Raji (cell line): ENCODE results near the gene CPS1.

Experiments used
- POLR2A ChIP-seq: IDR thresholded peaks from 2 replicates; pipeline ENCODE4 v1.6.1; 2011; ENCODE audit warnings: low read depth, low read length, control low read depth; ENCODE audit not compliant: insufficient read depth

CPS1 gene

DNA sequence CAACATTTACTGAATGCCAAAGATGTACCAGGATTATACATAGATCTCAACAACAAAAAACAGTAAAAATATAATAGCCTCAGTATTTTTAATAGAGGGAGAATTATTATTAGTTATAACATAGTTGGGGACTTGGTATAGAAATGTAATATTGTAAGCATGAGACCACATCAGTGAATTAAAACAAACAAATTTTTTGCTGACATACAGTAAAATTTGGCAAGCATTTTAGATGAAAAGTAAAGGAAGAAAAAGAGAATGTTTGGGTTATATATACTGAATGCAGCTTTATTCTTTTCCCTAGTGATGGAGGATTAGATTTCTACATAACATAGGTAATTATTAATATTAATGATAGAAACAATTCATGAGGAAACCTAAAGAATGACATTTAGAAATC is 10.9 kb downstream of the CPS1 start:
- TF ChIP-seq POLR2A, result no peak

DNA sequence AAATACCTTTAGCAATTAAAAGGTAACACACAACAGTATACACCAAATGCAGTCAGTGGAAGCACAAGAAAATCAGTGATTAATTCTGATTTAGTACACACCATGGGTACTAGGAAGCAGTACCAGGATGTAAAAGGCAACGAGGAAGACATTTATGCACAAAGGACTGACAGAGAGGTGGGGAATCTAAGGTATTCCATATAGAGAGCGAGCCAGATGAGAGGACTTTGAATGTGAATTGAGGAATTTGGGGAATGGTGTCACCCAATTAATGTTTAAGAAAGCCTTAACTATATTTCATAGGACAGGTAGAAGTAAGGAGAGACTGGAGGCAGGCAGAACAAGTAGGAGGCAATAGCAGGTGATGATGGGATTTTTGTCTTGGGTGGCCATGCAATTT is 11.7 kb downstream of the CPS1 start:
- TF ChIP-seq POLR2A, result no peak

DNA sequence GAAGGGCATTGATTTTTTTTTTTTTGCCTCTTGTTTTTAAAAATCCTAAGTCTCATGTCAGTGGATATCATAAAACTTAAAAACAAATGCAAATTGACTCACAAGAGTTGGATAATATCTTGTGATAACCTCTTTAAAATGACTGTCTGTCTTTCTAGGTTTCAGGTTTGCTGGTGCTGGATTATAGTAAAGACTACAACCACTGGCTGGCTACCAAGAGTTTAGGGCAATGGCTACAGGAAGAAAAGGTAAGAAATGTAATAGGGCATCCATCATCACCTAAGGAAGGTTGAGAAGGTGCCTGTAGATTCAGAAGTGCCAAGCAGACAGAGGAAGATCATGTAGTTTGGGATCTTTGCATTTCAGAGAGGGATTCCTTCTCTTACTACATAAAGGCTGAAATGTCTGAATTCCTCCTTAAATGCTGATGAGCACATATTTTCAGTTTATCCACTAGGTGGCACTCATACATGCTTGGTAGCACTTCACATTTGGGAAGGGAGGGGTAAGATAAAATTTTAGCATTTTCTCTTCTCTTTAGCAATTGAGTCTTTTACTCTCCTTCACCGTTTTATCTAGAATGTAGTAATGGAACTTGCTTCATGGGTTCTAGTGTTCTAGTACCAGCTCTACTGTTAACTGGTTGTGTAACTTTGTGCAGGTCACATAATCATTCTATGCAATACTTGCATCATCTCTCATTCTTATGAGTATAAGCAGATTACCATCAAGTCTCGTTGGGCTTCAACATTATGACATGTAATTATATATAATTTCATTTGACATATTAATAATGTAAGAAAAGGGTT is 21.1 kb downstream of the CPS1 start:
- TF ChIP-seq POLR2A, result no peak

DNA sequence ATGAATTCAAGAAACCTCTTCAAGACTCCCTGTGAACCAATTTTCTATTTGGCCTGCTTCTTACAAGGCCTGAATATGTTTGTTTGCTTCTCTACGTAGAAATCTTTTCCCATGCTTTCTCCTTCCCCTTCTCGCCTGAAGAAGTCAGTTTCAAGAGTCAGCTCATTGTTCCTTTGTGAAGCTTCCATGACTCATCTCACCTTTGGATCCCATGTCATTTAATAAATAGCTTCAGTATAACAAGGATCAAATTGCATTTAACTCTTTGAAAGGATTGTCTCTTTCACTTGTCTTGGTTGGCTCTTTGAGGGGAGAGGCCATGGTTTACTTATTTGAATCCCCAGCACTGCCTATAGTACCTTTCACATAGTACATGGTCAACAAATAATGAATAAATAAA is 28.4 kb downstream of the CPS1 start:
- TF ChIP-seq POLR2A, result no peak

DNA sequence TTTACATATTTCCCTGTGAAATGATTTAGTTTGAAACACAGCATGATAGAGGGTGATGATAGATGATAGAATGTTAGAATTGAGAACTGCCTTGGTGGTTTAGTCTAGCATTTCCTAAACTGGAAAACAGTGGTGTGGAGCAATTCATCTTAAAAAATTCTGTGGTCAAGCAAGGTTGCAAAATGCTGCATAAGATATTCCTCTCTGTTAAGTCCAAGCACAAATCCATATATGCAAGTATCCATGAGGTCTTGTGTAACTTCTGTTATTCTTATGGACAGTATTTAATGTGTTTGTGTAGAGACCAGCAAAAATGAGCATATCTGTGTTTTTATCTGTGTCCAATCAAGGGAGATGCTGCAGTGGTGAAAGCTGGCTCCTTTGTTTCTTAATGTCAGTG is 30.0 kb downstream of the CPS1 start:
- TF ChIP-seq POLR2A, result no peak

DNA sequence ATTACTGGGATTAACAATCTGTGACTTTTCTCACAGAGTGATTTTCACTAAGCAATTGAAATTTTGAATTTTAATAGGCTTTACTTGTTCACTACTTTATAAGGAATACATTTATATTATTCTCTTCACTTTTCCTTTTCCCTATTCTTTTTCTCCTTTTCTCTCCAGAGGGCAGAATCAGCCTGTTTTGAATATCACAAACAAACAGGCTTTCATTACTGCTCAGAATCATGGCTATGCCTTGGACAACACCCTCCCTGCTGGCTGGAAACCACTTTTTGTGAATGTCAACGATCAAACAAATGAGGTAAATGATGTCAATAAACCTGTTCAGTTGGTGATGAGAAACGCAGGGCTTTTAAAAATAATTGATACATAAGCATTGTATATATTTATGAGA is 35.3 kb downstream of the CPS1 start:
- no peak for TF ChIP-seq POLR2A

GRCh38 chr2:210592726-210593125 is 36.3 kb downstream of the CPS1 start:
- no peak for TF ChIP-seq POLR2A

GRCh38 chr2:210593166-210593565 is 36.8 kb downstream of the CPS1 start:
- no peak for TF ChIP-seq POLR2A

GRCh38 chr2:210598219-210598618 is 41.8 kb downstream of the CPS1 start:
- no peak for TF ChIP-seq POLR2A

GRCh38 chr2:210599476-210599875 is 43.1 kb downstream of the CPS1 start:
- TF ChIP-seq POLR2A, result no peak

DNA sequence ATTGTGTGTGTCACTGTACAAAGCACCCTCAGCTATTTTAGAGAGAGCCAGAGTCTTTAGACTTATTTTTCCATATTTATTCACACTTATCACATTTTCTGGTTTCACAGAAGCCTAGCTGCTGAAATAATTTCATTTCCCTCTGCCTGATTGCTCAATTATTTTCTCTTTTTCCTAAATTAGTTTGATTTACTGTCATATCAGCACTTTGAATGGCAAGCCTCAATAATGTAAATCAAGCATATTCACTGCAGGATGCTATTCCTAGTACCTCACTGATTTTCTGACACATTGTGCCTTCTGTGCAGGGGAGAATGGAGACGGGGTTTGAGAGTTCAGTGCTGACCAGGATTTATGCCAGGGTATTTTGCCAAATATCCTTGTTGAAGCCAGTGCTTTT is 48.3 kb downstream of the CPS1 start:
- TF ChIP-seq POLR2A, result no peak

DNA sequence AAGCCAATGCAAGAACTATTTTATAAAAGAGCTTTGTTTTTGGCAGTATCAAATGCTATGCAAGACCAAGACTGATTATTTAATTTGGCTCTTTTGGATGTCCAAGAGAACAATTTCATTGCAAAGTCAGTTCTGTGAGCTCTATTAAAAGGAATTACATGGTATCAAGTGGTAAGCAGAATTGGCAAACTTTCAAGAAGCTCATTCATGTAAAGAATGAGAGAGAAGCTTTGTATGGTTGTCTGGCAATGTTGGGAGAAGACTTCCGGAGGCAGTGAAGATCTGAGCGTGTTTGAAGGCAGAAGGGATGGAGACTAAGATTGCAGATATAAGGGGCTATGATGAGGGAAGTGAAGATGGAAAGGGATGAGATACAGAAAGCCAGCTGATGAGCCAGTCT is 49.6 kb downstream of the CPS1 start:
- no peak for TF ChIP-seq POLR2A

DNA sequence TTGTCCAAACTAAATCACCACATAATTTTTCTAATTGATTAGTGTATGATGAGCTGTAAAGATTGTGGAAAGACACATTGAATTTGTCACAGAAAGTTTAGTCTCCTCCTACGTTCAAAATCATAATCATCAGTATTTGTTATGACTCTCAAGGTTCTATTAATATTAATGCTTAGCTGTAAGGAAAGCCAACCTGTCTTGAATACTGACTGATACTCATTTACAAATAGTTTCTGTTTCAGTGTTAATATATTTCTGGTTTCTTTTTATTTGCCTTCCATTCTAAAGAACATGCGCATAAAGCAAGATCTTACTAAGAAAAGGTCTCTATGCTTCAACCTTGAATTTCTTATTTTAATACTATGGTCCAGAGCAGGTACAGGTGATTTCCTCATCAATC is 55.1 kb downstream of the CPS1 start:
- TF ChIP-seq POLR2A, result no peak

DNA sequence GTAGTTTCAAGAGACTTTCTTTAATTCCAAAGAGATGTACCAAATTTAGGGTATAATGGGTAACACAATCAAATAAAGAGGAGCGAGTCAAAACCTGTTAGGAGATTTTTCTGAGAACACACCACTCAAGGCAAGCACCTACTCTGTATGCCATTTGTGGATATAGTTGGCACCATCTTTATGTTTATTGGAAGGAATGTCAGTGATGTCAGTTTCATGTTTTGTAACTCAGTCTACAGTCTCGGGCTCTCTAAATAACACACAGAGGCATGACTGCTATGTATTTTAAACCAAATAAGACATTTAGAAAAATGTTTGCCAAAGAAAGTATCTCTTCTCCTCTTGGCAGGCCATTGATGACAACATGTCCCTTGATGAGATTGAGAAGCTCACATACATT is 59.7 kb downstream of the CPS1 start:
- no peak for TF ChIP-seq POLR2A

DNA sequence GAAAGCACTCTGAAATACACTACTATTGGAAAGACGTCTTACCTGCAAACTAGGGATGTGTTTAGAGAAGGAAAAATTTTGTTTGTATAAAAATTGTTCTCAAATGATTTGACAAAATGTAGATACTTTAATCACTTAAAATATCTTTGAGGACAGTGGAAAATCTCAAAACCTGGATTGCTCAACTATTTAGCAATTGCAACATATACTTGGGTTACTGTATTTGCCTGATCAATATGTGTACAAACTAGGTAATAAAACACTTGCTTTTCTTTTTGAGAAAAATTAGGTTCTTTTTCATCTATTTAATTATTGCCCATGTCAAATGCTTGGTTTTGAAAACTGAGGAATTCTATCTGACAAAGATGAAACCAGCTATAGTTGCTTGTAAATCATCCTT is 60.9 kb downstream of the CPS1 start:
- TF ChIP-seq POLR2A, result no peak

DNA sequence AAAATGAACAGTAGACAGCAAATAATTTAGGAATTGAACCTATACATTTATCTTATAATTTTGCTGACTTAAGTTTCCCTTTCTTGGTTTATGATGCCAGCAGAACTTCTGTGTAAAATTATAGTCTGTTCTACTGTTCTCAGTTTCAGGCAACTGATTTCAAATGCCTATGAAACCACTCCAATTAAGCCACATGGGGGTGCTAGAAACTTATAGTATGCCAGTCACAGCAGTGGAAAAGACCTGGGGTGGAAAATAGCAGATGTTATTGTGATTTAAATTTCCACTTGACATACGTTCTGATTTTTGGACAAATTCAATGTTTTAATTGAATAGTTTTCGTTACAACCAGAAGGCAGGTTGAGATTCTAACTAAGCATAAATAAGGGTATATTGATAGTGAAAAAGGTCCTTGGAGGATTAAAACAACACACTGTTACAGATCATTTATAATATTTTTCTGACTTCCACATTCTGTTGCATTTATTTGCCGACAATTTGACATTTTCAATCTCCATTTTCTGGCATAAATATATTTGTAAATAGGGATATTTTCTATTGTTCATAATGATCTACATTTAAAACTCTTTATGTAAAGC is 61.4 kb downstream of the CPS1 start:
- no peak for TF ChIP-seq POLR2A

DNA sequence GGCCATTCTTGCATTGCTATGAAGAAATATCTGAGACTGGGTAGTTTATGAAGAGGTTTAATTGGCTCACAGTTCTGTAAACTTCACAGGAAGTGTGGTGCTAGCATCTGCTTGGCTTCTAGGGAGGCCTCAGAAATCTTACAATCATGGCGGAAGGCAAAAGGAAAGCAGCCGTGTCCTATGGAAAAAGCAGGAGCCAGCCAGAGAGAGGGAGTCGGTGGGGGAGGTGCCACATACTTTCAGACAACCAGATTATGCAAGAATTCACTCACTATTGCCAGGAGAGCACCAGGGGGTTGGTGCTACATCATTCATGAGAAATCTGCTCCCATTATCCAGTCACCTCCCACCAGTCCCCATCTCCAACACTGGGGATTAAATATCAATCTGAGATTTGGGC is 64.1 kb downstream of the CPS1 start:
- no peak for TF ChIP-seq POLR2A
